ENCODE results near the gene ZNF778.
"Not testable (repeated sequence)": the region's sequence is repeated elsewhere in the genome, so short reads cannot be mapped to it uniquely, and the experiment has no call there.

Gene ZNF778

GRCh38 chr16:89257757-89258465 is 40.4 kb downstream of the ZNF778 start:
- DNase-seq, result no peak

- DNase-seq, result not testable (repeated sequence)
Measured at GRCh38 chr16:89259901-89260300, 42.4 kb downstream of the ZNF778 start.

GRCh38 chr16:89261691-89262563 is 44.4 kb downstream of the ZNF778 start:
- no peak for DNase-seq

GRCh38 chr16:89264800-89265550 is 47.5 kb downstream of the ZNF778 start:
- no peak for DNase-seq

GRCh38 chr16:89265647-89266046 is 48.1 kb downstream of the ZNF778 start:
- no peak for DNase-seq

GRCh38 chr16:89266521-89267134 is 49.1 kb downstream of the ZNF778 start:
- no peak for DNase-seq

GRCh38 chr16:89267746-89268145 is 50.2 kb downstream of the ZNF778 start:
- DNase-seq, result not testable (repeated sequence)

- DNase-seq, result no peak
Measured at GRCh38 chr16:89268585-89268984, 51.1 kb downstream of the ZNF778 start.

- no peak for DNase-seq
Measured at GRCh38 chr16:89268987-89269735, 51.7 kb downstream of the ZNF778 start.

GRCh38 chr16:89269805-89270665 is 52.5 kb downstream of the ZNF778 start:
- DNase-seq, result no peak

- no peak for DNase-seq
Measured at GRCh38 chr16:89270666-89271345, 53.3 kb downstream of the ZNF778 start.

- no peak for DNase-seq
Measured at GRCh38 chr16:89272631-89273030, 55.1 kb downstream of the ZNF778 start.

- no peak for DNase-seq
Measured at GRCh38 chr16:89273741-89274472, 56.4 kb downstream of the ZNF778 start.

- no peak for DNase-seq
Measured at GRCh38 chr16:89274561-89275283, 57.2 kb downstream of the ZNF778 start.

GRCh38 chr16:89275284-89275584 is 57.7 kb downstream of the ZNF778 start:
- DNase-seq, result no peak

- no peak for DNase-seq
Measured at GRCh38 chr16:89275837-89276720, 58.6 kb downstream of the ZNF778 start.

- no peak for DNase-seq
Measured at GRCh38 chr16:89277049-89277448, 59.5 kb downstream of the ZNF778 start.

GRCh38 chr16:89277641-89278341 is 60.3 kb downstream of the ZNF778 start:
- no peak for DNase-seq
